GM13977 (cell line): ENCODE results near the gene TTYH1.

Experiments used
- DNase-seq: peaks from one replicate; pipeline ENCODE4 v3.0.0; 2012; ENCODE audit warnings: low spot score
- in situ Hi-C: fragments of 300-500 bp; cut with MboI; formaldehyde crosslinking; loops from one replicate; pipeline ENCODE4 v1.12.0; 2022; ENCODE audit warnings: low sequenced_read_pairs, low pct_unique_long_range_greater_than_20kb, mixed read lengths, inconsistent platforms; ENCODE audit not compliant: unreplicated experiment
- TF ChIP-seq, protein P1 (sequence below): IDR thresholded peaks from 2 replicates; pipeline ENCODE4 v1.5.1; 2012; ENCODE audit warnings: mild to moderate bottlenecking, control low read depth; ENCODE audit not compliant: insufficient read depth; ENCODE audit errors: extremely low read depth, missing control alignments

The TTYH1 gene

DNA sequence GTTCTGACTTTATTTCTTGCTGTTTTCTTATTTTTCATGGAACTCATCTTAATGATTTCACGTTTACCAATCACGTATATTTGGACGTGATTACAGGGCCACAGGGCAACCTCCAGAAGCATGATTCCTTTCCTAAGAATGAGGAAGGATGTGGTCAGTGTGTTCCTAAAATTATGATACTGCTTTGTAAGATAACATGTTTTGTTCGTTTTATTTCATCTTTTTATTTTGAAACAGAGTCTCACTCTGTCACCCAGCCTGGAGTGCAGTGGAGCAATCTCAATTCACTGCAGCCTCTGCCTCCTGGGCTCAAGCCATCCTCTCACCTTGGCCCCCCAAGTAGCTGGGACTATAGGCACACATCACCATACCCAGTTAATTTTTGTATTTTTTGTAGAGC is 25.7 kb upstream of the TTYH1 start:
- TF ChIP-seq, protein P1, sequence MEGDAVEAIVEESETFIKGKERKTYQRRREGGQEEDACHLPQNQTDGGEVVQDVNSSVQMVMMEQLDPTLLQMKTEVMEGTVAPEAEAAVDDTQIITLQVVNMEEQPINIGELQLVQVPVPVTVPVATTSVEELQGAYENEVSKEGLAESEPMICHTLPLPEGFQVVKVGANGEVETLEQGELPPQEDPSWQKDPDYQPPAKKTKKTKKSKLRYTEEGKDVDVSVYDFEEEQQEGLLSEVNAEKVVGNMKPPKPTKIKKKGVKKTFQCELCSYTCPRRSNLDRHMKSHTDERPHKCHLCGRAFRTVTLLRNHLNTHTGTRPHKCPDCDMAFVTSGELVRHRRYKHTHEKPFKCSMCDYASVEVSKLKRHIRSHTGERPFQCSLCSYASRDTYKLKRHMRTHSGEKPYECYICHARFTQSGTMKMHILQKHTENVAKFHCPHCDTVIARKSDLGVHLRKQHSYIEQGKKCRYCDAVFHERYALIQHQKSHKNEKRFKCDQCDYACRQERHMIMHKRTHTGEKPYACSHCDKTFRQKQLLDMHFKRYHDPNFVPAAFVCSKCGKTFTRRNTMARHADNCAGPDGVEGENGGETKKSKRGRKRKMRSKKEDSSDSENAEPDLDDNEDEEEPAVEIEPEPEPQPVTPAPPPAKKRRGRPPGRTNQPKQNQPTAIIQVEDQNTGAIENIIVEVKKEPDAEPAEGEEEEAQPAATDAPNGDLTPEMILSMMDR: no peak
- no peak for DNase-seq
- in situ Hi-C loops: no loop called here

DNA sequence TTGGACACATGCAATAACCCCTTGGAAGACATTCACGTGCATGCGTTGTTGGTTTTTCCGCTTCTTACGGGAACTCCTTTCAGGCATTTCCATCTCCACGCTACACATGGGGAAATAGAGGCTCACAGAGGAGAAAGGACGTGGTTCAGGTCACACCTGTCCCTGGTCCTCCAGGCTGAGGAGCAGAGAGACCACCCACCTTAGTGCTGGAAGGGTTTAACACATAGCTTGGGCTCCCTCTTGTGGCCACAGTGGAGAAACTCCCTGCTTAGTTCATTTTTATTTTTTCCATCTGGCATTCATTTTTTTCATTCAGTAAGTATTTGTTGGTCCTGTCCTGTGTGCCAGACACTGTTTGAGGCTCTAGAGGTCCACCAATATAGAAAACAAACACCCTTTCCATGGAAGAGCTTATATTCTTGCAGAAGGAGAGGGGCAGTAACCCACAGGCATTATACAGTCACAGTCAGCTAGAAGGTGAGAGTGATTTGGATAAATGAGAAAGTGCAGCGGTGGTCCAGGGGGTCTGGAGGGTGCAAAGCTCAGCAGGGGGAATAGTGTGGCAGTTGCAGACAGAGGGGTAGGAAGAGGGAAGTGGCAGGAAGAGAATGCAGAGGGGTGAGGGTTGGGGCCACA is 24.2 kb upstream of the TTYH1 start:
- in situ Hi-C loops: no loop called here
- TF ChIP-seq, protein P1: peak; percentile 80
- DNase-seq: peak; percentile 64

DNA sequence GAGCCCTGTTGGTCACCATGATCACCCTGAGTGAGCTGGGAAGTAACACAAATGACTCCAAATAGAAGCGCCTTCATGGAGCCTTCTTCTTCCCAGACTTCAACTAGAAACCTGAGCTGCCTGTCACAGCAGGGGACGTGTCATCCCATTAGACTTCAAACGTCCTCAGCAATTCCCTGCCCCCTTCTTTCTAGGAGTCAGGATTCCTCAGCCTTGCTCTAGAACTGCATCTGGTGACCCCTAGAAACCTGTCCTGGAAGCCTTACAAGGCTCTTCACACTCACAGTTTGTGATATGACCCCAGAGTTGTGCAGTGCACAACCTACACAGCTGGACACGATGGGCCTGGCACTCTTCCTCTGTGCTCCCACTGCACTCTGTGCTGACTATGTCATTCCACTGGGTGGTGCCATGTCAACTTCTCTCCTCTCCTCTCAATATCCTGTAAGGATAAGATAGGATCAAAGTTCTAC is 23.6 kb upstream of the TTYH1 start:
- DNase-seq: no peak
- in situ Hi-C loops: no loop called here
- TF ChIP-seq, protein P1: no peak

DNA sequence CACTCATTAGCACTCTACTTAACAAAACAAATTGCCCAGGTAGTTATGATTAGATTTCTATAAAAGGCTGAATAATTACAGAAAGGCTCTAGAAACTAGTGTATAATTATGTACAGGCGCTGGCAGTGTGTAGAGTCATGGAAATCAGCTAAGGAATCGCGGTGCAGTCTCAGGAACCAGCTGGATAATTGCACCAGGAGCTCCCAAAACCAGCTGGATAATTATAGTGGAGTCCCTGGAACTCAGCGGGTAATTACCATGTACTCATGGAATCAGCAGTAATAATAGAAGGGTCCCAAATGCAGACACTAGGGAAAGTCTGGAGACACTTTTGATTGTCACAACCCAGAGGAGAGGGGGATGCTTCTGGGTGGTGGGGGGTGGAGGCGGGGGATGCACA is 23.2 kb upstream of the TTYH1 start:
- TF ChIP-seq, protein P1: no peak
- no peak for DNase-seq
- in situ Hi-C loops: no loop called here

DNA sequence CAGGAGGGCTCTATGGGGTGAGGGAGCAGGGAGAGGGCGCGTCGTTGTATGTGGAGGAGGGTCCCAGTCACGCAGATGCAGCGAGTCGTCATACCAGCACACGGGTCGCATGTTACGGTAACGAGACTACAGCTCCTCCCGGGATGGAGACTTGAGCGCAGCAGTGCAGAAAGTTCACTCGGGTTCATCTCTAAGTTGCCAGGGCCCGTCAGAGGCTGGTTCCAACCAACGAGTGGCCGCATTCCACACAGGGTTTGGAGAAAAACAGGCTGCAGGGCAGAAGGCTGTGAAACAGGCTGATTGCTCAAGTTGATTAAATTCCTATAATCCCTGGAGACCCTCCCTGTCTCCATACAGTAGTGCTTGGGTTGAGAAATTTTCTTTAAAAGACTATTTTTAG is 21.9 kb upstream of the TTYH1 start:
- DNase-seq: no peak
- in situ Hi-C loops: no loop called here
- TF ChIP-seq, protein P1: no peak

DNA sequence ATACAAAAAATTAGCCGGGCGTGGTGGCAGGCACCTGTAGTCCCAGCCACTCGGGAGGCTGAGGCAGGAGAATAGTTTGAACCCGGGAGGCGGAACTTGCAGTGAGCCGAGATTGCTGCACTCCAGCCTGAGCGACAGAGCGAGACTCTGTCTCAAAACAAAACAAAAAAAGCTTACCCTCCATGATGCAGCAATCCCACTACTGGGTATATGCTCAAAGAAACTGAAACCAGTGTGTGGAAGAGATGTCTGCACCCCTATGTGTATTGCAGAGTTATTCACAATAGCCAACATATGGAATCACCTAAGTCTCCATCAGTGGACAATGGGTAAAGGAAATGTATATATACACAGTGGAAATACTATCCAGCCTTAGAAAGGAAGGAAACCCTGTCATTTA is 19.6 kb upstream of the TTYH1 start:
- DNase-seq: no peak
- in situ Hi-C loops: no loop called here
- TF ChIP-seq, protein P1: no peak
